HepG2 (cell line): ENCODE data around the gene ALAS2.

Experiments used
- ATF1 ChIP-seq: IDR thresholded peaks from 2 replicates; pipeline ENCODE4 v1.6.1; 2016; ENCODE audit warnings: mild to moderate bottlenecking, control low read depth
- BCL3 ChIP-seq: sonication (generic); formaldehyde crosslinking; IDR thresholded peaks from 2 replicates; pipeline ENCODE4 v1.5.1; 2020; ENCODE audit warnings: mild to moderate bottlenecking, missing genetic modification reagents, moderate library complexity
- CBX5 ChIP-seq: sonication (generic); formaldehyde crosslinking; IDR thresholded peaks from 2 replicates; pipeline ENCODE4 v1.4.0; 2020; ENCODE audit warnings: missing genetic modification reagents, borderline replicate concordance
- ESRRA ChIP-seq: sonication (generic); formaldehyde crosslinking; IDR thresholded peaks from 2 replicates; pipeline ENCODE4 v1.5.1; 2020; ENCODE audit warnings: mild to moderate bottlenecking, low read depth, missing genetic modification reagents
- KLF6 ChIP-seq: IDR thresholded peaks from 2 replicates; pipeline ENCODE4 v1.8.0; 2016; ENCODE audit warnings: missing biosample characterization, missing genetic modification reagents
- RFX5 ChIP-seq: IDR thresholded peaks from 2 replicates; pipeline ENCODE4 v1.6.1; 2011; ENCODE audit warnings: low read depth, low read length, improper control_type of control experiment
- SMAD3 ChIP-seq: sonication (generic); formaldehyde crosslinking; IDR thresholded peaks from 2 replicates; pipeline ENCODE4 v1.4.0; 2020; ENCODE audit warnings: missing genetic modification reagents
- ZNF160 ChIP-seq: sonication (generic); formaldehyde crosslinking; IDR thresholded peaks from 2 replicates; pipeline ENCODE4 v1.8.0; 2022; ENCODE audit warnings: mild to moderate bottlenecking, inconsistent platforms, missing genetic modification reagents
- ZNF3 ChIP-seq: IDR thresholded peaks from 2 replicates; pipeline ENCODE4 v1.7.0; 2017; ENCODE audit warnings: inconsistent platforms

GRCh38 chrX:54979432-54979831 lies 51.3 kb downstream of the ALAS2 start:
- TF ChIP-seq RFX5 (no peak), ZNF3 (CRISPR knock-in tag) (no peak), SMAD3 (CRISPR knock-in tag) (no peak), ESRRA (CRISPR knock-in tag) (no peak), KLF6 (CRISPR knock-in tag) (no peak), ATF1 (no peak), ZNF160 (CRISPR knock-in tag) (no peak), CBX5 (CRISPR knock-in tag) (no peak), BCL3 (CRISPR knock-in tag) (no peak)
